Measurements from ENCODE around the gene TMEM25.

The TMEM25 gene

GRCh38 chr11:118552341-118552740 is 21.3 kb downstream of the TMEM25 start:
- Histone ChIP-seq H2AFZ (ENCODE audit: low read length) (no peak overlapping the region), H3K27ac (ENCODE audit: low read depth, low read length, poor library complexity, severe bottlenecking) (no peak overlapping the region), H3K27me3 (ENCODE audit: insufficient read depth, low read length) (no peaks in the 10 kb centered on the region), H3K9ac (ENCODE audit: low read length) (no peak overlapping the region), H3K4me2 (ENCODE audit: low read length) (no peak overlapping the region), H3K9me2 (ENCODE audit: low read depth, low read length) (no peaks in the 10 kb centered on the region), H3K79me2 (ENCODE audit: insufficient read depth, low read length) (no peaks in the 10 kb centered on the region), H3K4me1 (ENCODE audit: insufficient read depth, low read length, severe bottlenecking) (no peaks in the 10 kb centered on the region), H3F3A (ENCODE audit: insufficient read depth, low read length) (no peaks in the 10 kb centered on the region), H3K9me3 (ENCODE audit: low read length) (no peaks in the 10 kb centered on the region), H3K36me3 (ENCODE audit: insufficient read depth, low read length) (peaks cover 8% of the 10 kb centered on the region; the same call in 1 of the 2 replicates), H4K20me1 (ENCODE audit: insufficient read depth, low read length) (no peaks in the 10 kb centered on the region), H3K4me3 (ENCODE audit: low read depth, low read length, poor library complexity, severe bottlenecking) (no peak overlapping the region)
- TF ChIP-seq EZH2 (IDR thresholded peaks at IDR 0.05; ENCODE audit: borderline replicate concordance, low read length) = no peak
- TF ChIP-seq CTCF (IDR thresholded peaks at IDR 0.05; ENCODE audit: low read length) = no peak

- no peak overlapping the region for H3K9ac ChIP-seq (ENCODE audit: low read length)
- no peaks in the 10 kb centered on the region for H3F3A ChIP-seq (ENCODE audit: insufficient read depth, low read length)
- H3K27ac ChIP-seq (ENCODE audit: low read depth, low read length, poor library complexity, severe bottlenecking) = no peak overlapping the region
- H2AFZ ChIP-seq (ENCODE audit: low read length) = no peak overlapping the region
- no peaks in the 10 kb centered on the region for H4K20me1 ChIP-seq (ENCODE audit: insufficient read depth, low read length)
- H3K9me2 ChIP-seq (ENCODE audit: low read depth, low read length) = no peaks in the 10 kb centered on the region
- no peaks in the 10 kb centered on the region for H3K27me3 ChIP-seq (ENCODE audit: insufficient read depth, low read length)
- H3K4me1 ChIP-seq (ENCODE audit: insufficient read depth, low read length, severe bottlenecking) = peaks cover 3% of the 10 kb centered on the region
- H3K79me2 ChIP-seq (ENCODE audit: insufficient read depth, low read length) = no peaks in the 10 kb centered on the region
- no peaks in the 10 kb centered on the region for H3K36me3 ChIP-seq (ENCODE audit: insufficient read depth, low read length)
- H3K9me3 ChIP-seq (ENCODE audit: low read length) = no peaks in the 10 kb centered on the region
- TF ChIP-seq CTCF (IDR thresholded peaks at IDR 0.05; ENCODE audit: low read length) = no peak
- no peak for TF ChIP-seq EZH2 (IDR thresholded peaks at IDR 0.05; ENCODE audit: borderline replicate concordance, low read length)
- no peak overlapping the region for H3K4me3 ChIP-seq (ENCODE audit: low read depth, low read length, poor library complexity, severe bottlenecking)
- H3K4me2 ChIP-seq (ENCODE audit: low read length) = no peak overlapping the region
These were observed 29.8 kb downstream of the TMEM25 start for GRCh38 chr11:118560806-118561205.

GRCh38 chr11:118565051-118565450 is 34.1 kb downstream of the TMEM25 start:
- Histone ChIP-seq H3K9me3 (ENCODE audit: low read length) (no peaks in the 10 kb centered on the region), H3K27me3 (ENCODE audit: insufficient read depth, low read length) (no peaks in the 10 kb centered on the region), H3F3A (ENCODE audit: insufficient read depth, low read length) (no peaks in the 10 kb centered on the region), H3K4me2 (ENCODE audit: low read length) (peak overlapping the region; percentile 36; the same call in 1 of the 2 replicates), H3K9me2 (ENCODE audit: low read depth, low read length) (no peaks in the 10 kb centered on the region), H3K36me3 (ENCODE audit: insufficient read depth, low read length) (no peaks in the 10 kb centered on the region), H4K20me1 (ENCODE audit: insufficient read depth, low read length) (no peaks in the 10 kb centered on the region), H2AFZ (ENCODE audit: low read length) (no peak overlapping the region), H3K79me2 (ENCODE audit: insufficient read depth, low read length) (no peaks in the 10 kb centered on the region), H3K4me1 (ENCODE audit: insufficient read depth, low read length, severe bottlenecking) (peaks cover 3% of the 10 kb centered on the region), H3K4me3 (ENCODE audit: low read depth, low read length, poor library complexity, severe bottlenecking) (no peak overlapping the region), H3K9ac (ENCODE audit: low read length) (no peak overlapping the region), H3K27ac (ENCODE audit: low read depth, low read length, poor library complexity, severe bottlenecking) (no peak overlapping the region)
- TF ChIP-seq CTCF (IDR thresholded peaks at IDR 0.05; ENCODE audit: low read length) = no peak
- no peak for TF ChIP-seq EZH2 (IDR thresholded peaks at IDR 0.05; ENCODE audit: borderline replicate concordance, low read length)
